Skeletal muscle satellite cell (primary cell): ENCODE data around the gene USF1.
"Not testable (repeated sequence)": the region's sequence is repeated elsewhere in the genome, so short reads cannot be mapped to it uniquely, and the experiment has no call there.

ENCODE experiments used
- H3K27me3 ChIP-seq: 2 replicates; pipeline ENCODE4 v1.7.0; 2013; ENCODE audit warnings: low read length; ENCODE audit not compliant: control insufficient read depth, insufficient read depth
- H3K36me3 ChIP-seq: 2 replicates; pipeline ENCODE4 v1.7.0; 2013; ENCODE audit warnings: mild to moderate bottlenecking, control low read depth, low read length; ENCODE audit not compliant: insufficient read depth
- H3K4me1 ChIP-seq: 2 replicates; pipeline ENCODE4 v1.7.0; 2013; ENCODE audit warnings: low read length; ENCODE audit not compliant: control insufficient read depth, insufficient read depth
- H3K4me2 ChIP-seq: 2 replicates; pipeline ENCODE4 v1.7.0; 2013; ENCODE audit warnings: mild to moderate bottlenecking, low read length
- H3K4me3 ChIP-seq: 2 replicates; pipeline ENCODE4 v1.7.0; 2013; ENCODE audit warnings: low read length
- H3K9ac ChIP-seq: 2 replicates; pipeline ENCODE4 v1.7.0; 2013; ENCODE audit warnings: mild to moderate bottlenecking, low read depth, low read length, moderate library complexity
- H3K9me3 ChIP-seq: replicated peaks from 2 replicates; pipeline ENCODE4 v1.7.0; 2013; ENCODE audit warnings: mild to moderate bottlenecking, control low read depth, low read length

The USF1 gene

GRCh38 chr1:161044535-161044907 is 1.3 kb downstream of the USF1 start:
- Histone ChIP-seq H3K4me3 (peak overlapping the region; percentile 97), H3K4me2 (peak overlapping the region; percentile 96), H3K9ac (peak overlapping the region; percentile 96), H3K27me3 (no peaks in the 10 kb centered on the region), H3K36me3 (peaks cover 29% of the 10 kb centered on the region), H3K4me1 (peaks cover 10% of the 10 kb centered on the region), H3K9me3 (peaks cover 3% of the 10 kb centered on the region)

DNA sequence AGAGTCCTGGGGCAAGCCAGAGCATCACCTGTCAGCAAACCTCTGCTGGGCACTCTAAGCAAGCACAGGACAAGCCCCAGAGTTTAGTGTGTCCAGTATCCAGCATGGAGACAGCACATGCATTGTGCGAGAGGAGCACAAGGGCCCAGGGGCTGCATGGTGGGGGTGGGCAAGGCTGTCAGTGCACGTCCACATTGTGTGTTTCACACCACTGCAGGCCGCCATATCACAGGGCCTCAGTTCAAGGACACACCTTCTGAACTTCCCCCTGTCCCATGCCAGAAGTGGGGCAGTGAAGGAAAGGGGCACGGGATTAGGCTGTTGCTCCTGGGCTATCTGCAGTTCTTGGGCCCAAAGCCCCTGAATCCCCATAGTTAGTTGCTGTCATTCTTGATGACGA is 6.2 kb downstream of the USF1 start:
- Histone ChIP-seq H3K4me2 (no peak overlapping the region), H3K9me3 (no peaks in the 10 kb centered on the region), H3K4me1 (peaks cover 4% of the 10 kb centered on the region), H3K36me3 (peaks cover 33% of the 10 kb centered on the region), H3K27me3 (no peaks in the 10 kb centered on the region), H3K4me3 (no peak overlapping the region), H3K9ac (no peak overlapping the region)

DNA sequence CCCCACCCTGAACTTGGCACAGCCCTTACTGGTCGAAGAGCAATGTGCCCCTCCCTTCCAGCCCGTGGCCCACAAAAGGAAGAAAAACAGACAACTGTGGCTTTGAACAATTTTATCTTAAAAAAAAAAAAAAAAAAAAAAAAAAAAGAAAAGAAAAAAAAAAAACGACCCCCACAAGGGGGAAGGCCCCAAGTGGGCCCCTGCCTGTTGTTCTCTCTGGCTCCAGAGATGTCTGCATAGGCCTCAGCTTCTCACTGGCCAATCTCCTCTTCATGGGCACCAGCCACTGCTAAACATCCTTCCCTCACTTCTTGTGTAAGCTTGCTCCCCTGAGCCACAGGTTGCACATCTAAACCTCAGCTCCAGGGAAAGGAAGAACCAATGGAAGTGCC is 6.6 kb downstream of the USF1 start:
- Histone ChIP-seq H3K27me3 (no peaks in the 10 kb centered on the region), H3K4me3 (peak overlapping the region; percentile 78), H3K9ac (no peak overlapping the region), H3K4me1 (peaks cover 1% of the 10 kb centered on the region), H3K4me2 (peak overlapping the region; percentile 84), H3K9me3 (no peaks in the 10 kb centered on the region), H3K36me3 (peaks cover 33% of the 10 kb centered on the region)

DNA sequence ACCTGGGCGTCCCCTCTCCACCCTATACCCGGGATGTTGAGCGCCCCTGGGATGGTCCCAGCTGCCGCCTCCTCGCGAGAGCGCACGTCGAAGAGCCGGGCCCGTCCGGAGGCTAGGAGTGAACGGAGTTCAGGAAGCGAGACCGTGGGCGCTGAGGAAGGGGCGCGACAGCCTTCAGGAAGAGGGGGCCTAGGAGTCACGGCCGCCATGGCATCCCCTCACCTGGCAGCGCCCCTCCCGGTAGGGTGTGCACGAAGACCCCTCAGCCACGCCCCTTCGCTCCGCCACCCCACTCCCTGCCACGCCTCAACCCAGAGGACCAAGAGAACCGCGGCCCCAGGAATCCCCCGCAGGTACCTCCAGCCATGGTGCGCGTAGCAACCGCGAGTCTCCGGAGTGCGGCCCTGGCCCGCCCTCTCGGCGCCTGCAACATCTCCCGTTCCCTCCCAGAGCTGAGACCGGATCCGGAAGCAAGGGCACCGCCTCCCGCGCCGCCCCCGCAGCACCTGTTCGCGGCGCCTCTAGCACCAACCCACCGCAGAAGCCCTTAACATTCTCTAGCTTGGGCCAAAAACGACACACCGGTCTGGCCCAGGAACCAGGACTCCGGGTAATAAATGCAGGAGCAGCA is 7.1 kb downstream of the USF1 start, which contains the start of gene TSTD1:
TSS of gene TSTD1 (minus strand) at position 442 of the 631 bp plus-strand sequence. CDS start at position 367, 75 bp downstream.
- Histone ChIP-seq H3K4me2 (peak within 1 kb of the TSS; percentile 84), H3K27me3 (no peaks in the 10 kb centered on the region), H3K36me3 (peaks cover 33% of the 10 kb centered on the region), H3K9me3 (no peaks in the 10 kb centered on the region), H3K4me3 (peak within 1 kb of the TSS; percentile 78), H3K9ac (peak within 1 kb of the TSS; percentile 77), H3K4me1 (no peaks in the 10 kb centered on the region)

DNA sequence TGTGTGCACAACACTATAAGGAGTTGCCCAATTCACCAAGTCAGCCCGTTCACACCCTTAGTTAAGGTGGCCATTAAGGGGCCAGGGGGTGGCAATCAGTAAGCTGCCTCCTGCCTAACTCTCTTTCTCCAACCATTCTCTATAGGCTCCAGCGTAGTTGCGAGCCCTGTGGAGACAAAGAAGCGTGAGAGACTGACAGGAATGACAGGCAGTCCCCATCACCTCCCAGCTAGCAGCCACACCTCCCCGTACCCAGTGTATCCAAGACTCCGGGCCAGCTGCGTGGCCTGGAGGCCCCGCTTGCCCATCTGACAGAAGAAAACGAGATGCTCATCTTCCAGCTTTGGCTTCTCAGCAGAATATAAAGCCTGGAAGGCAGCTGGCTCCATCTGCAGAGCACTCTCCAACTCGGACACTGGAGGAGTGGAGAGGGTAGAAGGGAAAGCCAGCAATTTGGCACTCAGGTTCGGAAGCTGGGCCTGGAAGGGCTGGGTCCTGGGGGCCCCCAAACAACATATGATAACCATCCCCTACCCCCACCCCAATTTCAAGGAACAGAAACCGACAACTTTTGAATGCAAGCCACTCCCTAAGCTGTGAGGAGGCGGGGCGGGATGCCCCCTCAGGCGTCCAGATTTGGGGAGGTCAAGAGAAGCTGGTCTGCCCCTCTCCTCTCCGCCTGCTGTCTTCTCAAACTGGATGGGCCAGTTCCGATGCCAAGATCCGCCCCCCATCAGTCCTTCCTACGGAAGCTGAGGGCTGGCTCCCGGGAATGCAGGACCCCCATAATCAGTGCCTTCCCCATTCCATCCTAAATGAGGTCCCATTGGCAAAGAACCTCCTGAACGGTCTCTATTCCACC is 7.9 kb downstream of the USF1 start:
- H3K27me3 ChIP-seq, result no peaks in the 10 kb centered on the region
- no peaks in the 10 kb centered on the region for H3K9me3 ChIP-seq
- H3K4me3 ChIP-seq, result peak overlapping the region; percentile 78
- peak overlapping the region; percentile 84 for H3K4me2 ChIP-seq
- H3K9ac ChIP-seq, result peak overlapping the region; percentile 77
- H3K36me3 ChIP-seq, result peaks cover 29% of the 10 kb centered on the region
- H3K4me1 ChIP-seq, result no peaks in the 10 kb centered on the region

GRCh38 chr1:161033751-161034150 is 12.0 kb downstream of the USF1 start:
- no peak overlapping the region for H3K4me2 ChIP-seq
- H3K9me3 ChIP-seq, result no peaks in the 10 kb centered on the region
- no peaks in the 10 kb centered on the region for H3K36me3 ChIP-seq
- no peaks in the 10 kb centered on the region for H3K27me3 ChIP-seq
- no peaks in the 10 kb centered on the region for H3K4me1 ChIP-seq
- H3K4me3 ChIP-seq, result no peak overlapping the region
- H3K9ac ChIP-seq, result no peak overlapping the region

DNA sequence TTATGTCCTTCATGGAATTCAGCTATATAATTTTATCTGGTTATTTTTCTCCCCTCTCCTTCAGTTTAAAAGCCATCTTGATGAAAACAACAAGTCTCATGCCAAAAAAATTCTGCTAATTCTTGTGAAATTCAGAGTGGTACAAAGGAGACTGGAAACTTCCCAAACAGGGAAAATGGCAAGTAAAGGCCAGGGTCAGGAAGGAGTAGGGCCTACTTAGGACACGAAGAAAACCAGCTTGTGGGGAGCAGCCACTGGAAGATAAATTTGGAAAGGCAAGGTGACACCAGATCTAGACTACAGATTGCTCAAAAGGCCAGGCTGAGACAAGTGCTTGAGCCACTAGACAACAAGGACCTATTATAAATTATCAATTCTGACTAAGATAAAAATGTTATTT is 13.4 kb downstream of the USF1 start:
- Histone ChIP-seq H3K36me3 (no peaks in the 10 kb centered on the region), H3K4me2 (no peak overlapping the region), H3K27me3 (no peaks in the 10 kb centered on the region), H3K9me3 (no peaks in the 10 kb centered on the region), H3K4me1 (no peaks in the 10 kb centered on the region), H3K4me3 (no peak overlapping the region), H3K9ac (no peak overlapping the region)

DNA sequence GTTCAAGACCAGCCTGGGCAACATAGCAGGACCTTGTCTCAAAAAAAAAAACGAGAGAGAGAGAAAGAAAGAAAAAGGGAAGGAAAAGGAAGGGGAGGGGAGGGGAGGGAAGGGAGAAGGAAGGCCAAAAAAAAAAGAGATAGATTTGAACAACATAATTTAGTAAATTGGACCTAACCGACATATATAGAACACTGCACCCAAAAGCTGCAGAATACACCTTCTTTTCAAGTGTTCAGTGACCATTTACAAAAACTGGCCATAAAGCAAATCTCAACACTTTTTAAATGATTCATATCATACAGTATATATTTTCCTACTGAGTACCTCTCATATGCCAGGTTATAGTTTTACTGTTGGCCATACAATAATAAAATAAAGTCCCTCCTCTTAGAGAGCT is 13.9 kb downstream of the USF1 start:
- Histone ChIP-seq H3K4me1 (no peaks in the 10 kb centered on the region), H3K9me3 (no peaks in the 10 kb centered on the region), H3K9ac (no peak overlapping the region), H3K4me3 (no peak overlapping the region), H3K27me3 (no peaks in the 10 kb centered on the region), H3K36me3 (no peaks in the 10 kb centered on the region), H3K4me2 (no peak overlapping the region)

DNA sequence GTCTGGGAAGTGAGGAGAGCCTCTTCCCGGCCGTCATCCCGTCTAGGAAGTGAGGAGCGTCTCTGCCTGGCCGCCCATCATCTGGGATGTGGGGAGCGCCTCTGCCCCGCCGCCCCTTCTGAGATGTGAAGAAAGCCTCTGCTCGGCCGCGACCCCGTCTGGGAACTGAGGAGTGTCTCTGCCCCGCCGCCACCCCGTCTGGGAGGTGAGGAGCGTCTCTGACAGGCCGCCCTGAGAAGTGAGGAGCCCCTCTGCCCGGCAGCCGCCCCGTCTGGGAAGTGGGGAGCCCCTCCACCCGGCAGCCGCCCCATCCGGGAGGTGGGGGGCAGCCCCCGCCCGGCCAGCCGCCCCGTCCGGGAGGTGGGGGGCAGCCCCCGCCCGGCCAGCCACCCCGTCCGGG is 16.3 kb downstream of the USF1 start:
- not testable (repeated sequence) for H3K4me2 ChIP-seq, H3K4me3 ChIP-seq, H3K27me3 ChIP-seq, H3K36me3 ChIP-seq, H3K9me3 ChIP-seq, H3K9ac ChIP-seq, H3K4me1 ChIP-seq

DNA sequence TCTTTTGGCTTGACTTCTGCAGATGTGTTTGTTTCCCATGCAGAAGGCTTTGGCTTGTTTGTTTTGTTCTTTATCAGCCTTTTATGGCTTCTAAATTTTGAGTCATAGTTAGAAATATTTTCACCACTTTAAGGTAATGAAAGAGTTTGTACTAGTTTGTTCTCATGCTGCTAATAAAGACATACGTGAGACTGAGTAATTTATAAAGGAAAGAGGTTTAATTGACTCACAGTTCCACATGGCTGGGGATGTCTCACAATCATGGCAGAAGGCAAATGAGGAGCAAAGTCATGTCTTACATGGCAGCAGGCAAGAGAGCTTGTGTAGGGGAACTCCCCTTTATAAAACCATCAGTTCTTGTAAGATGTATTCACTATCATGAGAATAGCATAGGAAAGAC is 18.8 kb downstream of the USF1 start:
- H3K4me1 ChIP-seq, H3K27me3 ChIP-seq, H3K9ac ChIP-seq, H3K9me3 ChIP-seq, H3K4me2 ChIP-seq, H3K4me3 ChIP-seq, H3K36me3 ChIP-seq: not testable (repeated sequence)

- not testable (repeated sequence) for H3K4me1 ChIP-seq, H3K9me3 ChIP-seq, H3K9ac ChIP-seq, H3K36me3 ChIP-seq, H3K4me3 ChIP-seq, H3K4me2 ChIP-seq
- peaks cover 12% of the 10 kb centered on the region for H3K27me3 ChIP-seq
Measured at GRCh38 chr1:161022432-161022831, 23.3 kb downstream of the USF1 start.

- H3K4me3 ChIP-seq, result no peak overlapping the region
- H3K4me2 ChIP-seq, result no peak overlapping the region
- no peaks in the 10 kb centered on the region for H3K36me3 ChIP-seq
- H3K9me3 ChIP-seq, result no peaks in the 10 kb centered on the region
- H3K9ac ChIP-seq, result no peak overlapping the region
- peaks cover 8% of the 10 kb centered on the region for H3K4me1 ChIP-seq
- H3K27me3 ChIP-seq, result peaks cover 12% of the 10 kb centered on the region
Measured at GRCh38 chr1:161021970-161022353, 23.8 kb downstream of the USF1 start.
